Measurements from ENCODE around the gene DCLK1.

DCLK1 gene

DNA sequence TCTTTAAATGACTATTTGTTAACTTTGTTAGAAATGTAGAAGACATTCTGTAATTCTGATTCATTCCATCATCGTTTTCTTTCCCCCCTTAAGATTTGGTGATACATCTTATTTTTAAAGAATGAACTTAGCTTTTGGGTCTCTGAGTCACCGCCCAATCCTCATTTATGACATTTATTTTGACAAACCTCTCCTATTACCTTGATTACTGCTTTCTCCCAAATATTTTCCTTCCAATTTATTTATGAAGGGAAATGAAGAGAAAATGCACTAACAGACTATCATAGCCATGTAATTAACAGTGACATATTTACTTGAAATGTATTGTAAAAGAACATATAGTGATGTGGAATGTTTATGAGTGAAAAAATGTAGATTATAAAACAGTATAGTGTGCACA, 241.6 kb downstream of the DCLK1 start:
- no peak for DNase-seq

DNA sequence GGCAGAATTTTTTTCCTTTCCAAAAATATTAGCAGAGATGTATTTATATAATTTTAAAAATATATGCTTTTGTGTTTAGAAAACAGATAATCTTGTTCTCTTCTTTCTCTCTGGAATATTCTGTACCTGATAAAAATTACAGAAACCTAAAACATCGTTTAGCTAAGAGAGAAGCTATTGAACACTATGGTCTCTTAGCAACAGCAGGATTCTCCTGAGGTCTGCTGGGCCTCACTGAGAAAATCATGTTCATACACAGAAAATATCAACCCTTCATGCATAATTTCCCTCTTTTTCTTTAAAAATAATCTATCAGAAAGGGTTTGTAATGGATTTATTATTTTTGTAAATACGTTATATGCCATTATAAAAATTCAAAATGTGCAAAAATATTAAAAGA, 242.2 kb downstream of the DCLK1 start:
- no peak for DNase-seq

DNA sequence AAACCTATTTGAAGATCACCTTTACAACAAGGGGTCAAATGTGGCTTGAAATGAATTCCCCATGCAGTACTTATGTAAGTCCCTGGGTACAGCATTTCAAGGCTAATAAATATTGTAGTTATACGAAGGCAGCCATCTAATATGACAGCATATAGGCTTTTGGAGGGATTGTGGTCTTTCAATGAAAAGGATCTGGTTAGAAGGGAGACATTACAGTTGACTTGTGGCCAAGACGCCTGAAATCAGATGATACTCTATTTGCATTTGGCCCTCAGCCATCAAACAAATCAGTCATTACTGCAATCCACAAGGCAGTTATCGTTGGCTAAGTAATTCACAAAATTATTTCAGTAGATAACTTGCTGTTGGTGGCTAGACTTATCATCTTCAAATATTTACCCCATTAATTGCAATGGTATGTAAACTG, 242.7 kb downstream of the DCLK1 start:
- no peak for DNase-seq

DNA sequence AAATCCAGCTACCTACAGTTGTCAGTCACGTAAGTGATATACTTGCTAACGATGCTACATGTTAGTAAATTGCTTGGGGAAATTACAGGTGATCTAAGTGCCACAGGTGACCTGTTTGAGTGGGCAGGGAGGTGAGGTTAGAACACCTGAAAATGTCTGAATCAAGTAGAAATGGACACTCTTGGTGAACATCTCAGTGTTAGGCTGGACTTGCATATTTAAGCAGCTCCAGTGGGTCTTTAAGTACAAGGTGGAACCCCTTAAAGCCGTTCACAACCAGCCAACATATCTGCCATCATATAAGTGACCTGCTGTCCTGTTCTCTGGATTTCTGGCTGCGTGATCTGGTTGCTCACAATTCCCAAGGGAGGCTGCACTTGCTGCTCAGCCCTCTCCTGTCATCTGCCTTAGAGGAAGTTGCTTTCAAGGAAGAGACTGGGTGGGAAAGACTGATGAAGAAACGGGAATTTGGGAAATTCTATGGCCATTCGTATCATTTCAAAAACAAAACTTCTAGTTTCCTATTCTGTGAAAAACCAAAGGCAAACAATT, 244.0 kb downstream of the DCLK1 start:
- no peak for DNase-seq

DNA sequence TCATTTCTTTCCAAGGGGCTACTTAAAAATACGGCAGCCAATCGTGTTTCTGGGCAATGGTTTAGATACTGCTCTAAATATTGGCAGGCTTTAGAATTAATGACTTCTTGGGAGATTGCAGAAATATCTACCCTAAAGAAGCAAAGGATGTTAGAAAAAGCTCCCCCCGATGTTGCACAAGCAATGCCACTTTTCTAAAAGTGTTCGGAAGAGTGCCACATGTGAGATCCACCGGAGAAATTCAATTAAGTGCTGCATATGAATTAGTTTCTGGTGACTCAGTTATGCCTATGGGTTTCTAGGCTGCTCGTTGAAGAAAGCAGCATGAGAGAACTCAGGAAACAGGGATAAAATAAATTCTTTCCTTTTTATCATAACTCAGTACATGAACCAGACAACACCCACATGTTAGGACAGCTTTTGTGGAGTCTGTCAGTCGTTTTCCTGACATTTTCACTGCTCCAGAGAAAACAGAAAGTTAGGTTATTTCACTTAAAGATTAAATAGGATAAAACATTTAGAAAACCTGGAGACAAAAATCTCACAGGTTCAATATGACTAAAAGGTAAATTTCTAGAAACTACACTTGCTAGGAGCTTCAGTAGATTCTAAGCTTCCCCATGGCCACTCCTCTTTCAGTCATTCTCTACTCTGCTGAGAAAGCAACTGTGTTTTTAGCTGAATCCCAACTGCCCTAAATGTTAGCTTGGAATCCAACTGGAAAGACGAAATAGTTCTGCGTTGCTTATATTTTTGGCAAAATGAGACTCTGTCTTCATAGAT, 244.7 kb downstream of the DCLK1 start:
- DNase-seq, result no peak

DNA sequence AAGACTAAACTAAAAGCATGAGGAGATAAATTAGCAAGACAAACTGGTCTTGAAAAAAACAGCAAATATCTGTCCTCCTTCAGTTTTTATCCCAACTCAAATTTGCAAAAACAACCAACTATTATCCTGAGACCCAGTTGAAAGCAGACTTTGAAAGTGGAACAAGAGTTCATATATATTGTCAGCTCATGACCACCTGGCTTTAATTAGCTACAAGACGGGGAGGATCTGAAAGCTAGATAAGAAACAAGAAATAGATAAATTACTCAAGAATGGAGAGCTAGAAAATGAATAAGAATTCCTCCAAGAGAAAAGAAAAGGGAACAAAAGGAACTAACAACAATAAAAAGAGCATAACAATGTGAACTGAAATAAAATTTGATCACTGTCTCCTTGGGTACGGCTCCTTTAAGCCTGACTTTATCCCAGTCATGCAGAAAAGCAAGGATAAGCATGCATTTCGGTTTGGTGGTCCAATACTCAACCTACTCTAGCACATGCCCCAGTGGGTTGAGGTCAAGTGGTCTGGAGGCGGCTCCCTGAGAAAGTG, 246.9 kb downstream of the DCLK1 start:
- no peak for DNase-seq

DNA sequence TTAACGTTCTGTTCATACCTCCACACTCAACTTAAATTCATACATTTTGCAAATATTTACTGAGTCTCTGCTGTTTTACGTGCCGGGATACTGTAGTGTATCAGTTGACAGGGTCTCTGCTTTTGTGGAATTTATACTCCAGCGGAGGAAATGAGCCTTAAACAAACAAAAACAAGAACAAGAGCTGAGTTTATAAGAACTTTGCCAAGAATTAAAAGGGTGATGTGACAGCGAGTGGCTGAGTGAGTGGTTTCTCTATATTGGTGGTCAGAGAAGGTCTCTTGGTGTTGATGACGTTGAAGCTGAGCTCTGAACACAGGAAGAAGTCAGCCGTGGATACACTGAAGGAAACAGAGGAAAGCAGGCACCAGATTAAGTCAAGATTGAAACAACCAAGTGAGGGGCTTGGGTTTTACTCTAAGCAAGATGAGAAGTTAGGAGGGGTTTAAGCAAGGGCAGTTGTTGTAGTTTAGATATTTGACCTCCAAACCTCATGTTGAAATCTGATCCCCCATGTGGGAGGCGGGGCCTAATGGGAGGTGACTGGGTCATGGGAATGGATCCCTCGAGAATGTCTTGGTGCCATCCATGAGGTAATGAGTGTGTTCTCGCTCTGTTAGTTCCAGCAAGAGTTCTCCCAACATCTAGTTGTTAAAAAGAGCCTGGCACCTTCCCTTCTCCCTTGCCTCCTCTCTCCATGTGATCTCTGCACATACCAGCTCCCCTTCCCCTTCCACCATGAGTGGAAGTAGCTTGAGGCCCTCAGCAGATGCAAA, 248.3 kb downstream of the DCLK1 start:
- DNase-seq, result no peak

DNA sequence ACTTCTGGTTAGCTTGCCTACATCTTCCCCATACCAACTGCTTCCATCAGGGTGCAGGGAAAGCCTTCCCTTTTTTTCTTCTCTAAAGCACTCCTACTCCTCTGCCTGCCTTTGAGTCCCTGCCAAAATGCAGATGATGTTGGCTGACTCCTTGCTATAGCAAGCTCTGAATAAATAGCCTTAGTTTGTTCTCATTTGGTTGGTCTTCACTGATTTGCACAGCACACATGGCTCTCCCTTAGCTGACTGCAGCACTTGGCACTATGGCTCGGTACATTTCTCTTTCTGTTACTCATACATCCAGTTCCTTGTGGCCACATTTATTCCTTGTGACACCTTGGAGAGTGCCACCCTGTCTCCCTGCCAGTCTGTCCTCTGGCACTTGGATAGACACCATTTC, 249.8 kb downstream of the DCLK1 start:
- DNase-seq, result no peak

DNA sequence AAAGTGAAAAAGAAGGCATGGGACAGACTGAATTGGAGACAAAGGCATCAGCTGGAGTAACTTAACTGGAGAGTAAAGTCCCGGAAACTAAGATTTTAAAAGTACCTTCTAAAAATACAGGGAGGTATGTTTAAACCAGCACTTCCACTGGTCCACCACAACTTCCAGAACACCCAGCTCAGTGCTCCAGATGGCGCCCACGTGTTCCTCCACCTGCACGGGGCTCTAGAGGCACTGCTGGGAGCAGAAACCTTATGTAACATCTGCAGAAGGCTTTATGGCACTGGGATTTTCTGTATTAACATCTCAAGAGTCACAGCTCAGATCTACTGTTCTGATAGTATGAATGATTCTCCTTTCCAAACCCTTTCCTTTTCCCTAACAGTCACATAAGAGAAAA, 252.1 kb downstream of the DCLK1 start:
- no peak for DNase-seq

DNA sequence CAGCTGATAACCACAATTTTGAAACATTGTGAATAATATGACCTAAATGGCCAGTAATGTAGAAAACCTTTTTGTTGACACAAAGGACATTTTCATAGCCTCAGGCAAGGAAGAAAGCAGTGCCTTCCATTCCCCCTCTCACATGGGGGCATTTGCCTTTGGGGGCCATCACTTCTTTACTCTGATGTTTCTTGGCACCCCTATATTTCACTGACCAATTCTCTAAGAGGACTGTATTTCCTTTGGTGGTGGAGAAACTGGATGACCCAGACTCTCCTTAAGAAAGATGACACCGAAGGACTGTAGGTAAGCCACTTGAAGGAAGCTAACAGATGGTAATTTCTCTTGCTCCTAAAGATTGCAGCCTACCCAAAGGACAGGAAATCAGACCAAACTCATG, 254.6 kb downstream of the DCLK1 start:
- DNase-seq, result no peak

DNA sequence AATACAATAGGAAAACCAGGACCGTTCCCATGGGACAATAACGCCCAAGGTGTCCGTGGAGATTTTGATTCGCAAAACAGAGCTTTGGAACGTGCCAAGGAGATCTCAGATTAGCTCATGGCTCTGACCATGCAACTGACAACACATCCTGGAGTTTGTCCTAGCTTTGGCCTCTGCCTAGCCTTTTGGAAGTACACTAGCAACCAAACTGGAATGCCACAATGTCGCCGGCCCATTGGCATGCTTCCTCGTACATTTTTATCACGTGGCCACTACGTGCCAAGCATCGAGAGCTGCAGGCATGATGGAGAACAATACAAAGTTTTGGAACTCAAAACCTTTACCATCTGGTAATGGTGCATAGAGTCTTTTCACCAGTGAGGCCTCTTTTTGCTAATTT, 256.5 kb downstream of the DCLK1 start:
- DNase-seq, result no peak

DNA sequence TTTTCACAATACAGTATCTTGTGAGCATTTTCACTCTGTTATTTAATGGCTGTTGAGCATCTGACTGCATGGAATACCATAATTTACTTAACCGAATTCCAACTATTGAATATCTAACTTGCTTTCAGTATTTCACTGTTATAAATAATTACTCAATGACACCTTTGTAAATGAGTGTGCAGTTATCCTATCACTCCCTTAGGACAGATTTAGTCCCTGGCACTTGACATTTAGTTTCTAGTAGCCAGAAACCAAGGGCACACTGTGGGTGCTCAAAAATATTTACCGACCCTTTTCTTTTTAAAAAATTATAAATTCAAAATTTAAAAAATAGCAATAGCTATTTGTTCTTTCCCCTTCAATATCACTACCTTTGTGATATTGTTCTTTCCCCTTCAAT, 258.8 kb downstream of the DCLK1 start:
- no peak for DNase-seq

DNA sequence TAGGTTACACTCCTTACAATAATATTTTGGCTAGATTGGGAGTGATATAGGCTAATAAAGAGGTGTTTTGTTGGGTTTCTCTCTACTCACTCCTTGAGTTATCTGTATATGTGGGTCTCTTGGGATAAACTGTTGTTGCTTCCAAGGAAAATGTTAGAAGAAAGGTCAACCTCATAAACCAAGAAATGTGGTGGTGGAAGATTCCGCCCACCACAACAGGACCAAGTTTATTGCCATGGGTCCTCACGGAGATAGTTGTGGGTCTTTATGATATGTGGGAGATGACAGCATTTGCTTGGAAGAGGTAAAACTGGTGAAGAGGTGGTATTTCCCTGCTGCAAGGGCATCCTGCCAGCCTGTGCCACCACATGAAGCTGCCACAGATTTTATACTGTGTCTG, 259.6 kb downstream of the DCLK1 start:
- no peak for DNase-seq

DNA sequence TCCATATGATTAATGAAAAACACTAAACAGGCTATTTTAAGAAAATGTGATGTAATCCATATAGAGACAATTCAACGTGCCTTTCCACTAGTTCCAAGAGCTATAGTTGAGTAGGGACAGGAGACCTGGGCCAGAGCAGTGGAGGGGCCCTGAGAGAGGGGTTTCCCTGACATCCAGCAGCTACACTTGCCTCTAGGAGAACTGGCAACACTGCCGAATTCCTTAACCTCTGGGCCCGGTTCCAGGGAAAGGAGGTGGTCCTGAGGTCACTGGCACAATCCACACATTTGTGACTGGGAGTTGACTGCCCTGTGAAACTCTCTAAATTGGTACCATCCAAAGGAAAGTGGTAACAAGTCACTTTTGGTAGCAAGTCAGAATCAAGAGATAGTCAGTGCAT, 264.4 kb downstream of the DCLK1 start:
- no peak for DNase-seq

DNA sequence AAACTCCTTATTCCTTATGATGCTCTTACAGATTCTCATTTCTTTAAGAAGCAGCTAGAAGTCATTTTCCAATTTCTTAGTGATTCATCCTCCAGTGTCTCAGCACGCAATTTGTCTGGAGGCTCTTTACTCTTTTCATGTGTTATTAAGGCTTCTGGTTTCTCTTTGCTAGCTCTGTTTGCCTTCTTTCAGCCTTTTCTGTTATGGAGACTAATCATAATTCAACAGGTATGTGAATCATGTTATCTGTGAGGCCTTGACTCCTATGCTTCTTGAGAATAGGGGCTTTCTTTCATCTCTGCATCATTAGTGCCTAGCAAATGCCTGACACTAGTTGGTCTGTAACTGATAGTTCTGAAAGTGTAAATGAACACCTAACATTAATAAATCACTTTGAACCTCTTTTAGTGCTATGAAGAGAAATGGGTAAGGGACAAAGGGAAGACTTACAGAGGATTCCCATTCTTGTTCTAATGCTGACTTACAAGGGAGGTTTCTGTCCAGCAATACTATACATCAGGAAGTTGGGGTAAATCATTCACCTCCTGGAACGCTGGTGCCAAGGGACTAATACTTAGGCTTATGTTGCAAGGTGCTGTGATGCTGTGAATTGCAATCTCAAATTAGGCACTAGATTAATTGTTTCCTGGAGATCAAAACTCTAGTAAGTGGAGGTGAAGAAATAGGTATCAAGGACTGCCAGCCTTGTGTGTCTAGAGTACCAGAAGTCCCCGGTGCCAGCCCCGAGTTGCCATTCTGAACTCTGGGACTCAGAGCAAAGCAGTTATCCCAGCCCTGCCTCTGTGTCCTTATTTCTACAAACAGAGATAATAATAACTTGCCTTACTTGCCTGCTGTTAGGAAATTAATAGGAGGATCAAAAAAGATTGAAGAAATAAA, 265.6 kb downstream of the DCLK1 start:
- DNase-seq, result no peak

DNA sequence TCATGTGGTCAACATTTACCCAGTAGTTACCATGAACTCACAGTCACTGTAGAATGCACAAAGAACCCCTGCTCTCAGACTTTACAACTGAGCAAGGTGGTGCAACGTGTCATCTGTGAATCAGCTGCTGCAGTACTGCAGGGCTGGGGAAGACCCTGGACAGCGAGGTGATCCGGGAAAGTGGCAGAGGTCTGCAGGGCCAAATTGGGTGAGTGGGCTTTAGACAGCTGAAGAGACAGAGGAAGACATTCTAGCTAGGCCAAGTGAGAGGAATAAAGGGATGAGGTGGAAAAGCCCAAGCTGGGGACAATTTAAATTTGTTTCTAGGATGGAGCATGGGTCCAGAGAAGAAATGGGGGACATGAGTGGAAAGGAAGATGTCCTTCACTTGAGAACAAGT, 270.5 kb downstream of the DCLK1 start:
- no peak for DNase-seq

DNA sequence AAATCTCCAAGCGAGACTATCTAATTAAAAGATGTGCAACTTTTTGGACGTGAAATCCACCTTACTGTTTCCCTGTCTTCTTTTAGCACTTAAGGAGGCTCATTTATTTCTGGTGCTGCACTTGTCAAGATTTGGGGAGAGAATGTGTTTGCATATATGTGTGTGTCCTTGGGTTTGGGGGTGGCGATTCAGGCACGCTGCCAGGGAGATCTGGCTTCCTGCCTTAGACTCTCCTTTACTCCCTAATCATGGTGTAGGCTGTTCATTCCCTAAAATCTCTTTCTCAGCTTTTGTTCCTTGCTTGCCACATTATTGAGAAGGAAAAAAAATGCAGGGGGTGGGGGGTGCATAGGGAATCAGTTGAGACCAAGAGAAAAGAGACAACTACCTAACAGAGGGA, 271.2 kb downstream of the DCLK1 start:
- no peak for DNase-seq

DNA sequence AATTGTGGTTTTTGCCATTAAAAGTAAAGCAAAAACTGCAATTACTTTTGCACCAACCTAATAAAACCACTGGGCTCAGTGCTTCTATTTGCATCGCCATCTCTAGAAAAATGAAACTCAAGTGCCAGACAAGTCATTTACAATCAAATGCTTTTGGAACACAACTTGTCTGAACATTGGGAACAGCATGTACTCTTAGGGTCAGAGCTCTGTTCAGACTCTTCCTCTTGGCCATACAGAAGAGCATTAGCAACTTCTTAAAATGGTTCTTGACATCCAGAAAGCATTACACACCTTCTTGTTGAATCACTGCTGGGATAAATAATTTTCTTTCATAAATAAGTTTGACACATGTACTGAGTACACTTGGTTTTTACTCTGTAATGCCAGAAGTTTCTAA, 272.5 kb downstream of the DCLK1 start:
- no peak for DNase-seq

DNA sequence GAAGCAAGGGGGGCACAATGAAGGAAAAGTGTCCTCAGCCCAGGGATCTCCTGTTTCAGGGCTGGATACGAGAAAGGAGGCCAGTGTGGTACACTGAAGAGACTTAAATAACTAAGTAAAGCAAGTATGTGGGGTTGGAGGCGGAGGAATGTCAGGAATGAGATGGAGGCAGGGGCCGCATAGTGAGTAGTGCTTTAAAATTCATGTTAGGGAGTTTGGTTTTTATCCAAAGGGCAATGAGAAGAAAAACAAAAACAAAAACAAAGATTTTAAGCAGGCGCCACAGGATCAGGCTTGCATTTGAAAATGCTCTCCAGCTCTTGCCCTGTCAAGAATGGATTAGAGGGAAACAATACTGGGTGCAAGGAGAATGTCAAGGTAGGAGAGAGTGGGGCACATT, 273.4 kb downstream of the DCLK1 start:
- no peak for DNase-seq

DNA sequence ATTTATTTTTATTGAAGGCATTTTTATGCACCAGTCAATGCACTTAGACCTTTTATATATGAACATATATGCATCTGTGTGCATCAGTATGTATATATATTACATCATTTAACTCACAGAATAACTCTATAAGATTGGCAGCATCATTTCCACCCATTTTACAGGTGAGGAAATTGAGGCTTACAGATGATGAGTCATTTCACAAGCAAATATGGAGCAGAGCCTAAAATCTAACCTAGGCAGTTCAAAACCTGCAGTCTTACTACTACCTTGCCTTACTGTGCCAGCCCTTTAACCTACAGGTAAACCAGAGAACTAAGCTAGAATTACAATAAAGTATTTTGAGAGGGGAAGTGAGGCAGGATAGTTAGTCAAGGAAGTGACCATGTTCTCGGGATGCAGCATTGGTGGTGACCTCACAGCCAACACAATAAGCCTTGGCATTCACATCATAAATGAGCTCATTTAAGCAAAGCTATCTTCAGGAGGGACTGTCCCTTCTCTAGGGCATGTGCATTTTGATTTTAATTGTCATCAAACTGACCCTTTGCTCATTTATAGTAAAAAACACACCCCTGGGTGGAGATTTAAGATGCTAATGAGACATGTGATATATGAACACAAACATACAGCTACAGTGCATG, 274.3 kb downstream of the DCLK1 start:
- DNase-seq, result no peak

DNA sequence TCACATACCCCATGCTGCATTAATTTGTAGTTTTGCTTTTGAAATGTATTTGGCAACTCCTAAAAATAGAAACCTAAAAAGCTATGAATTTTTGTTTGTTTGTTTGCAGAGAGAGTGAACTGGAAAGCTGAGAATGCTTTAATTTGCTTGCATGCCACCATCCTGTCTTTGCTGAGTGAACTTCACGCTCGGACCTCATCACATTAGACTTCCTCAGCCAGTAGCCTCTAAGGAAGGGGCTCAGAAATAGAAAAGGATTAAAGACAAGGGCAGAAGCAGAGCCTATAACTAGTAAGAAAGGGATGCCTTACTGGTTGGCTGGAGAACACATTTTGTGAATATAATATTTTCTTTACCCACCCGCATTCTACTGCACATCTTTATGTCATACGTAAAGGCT, 275.1 kb downstream of the DCLK1 start:
- no peak for DNase-seq

DNA sequence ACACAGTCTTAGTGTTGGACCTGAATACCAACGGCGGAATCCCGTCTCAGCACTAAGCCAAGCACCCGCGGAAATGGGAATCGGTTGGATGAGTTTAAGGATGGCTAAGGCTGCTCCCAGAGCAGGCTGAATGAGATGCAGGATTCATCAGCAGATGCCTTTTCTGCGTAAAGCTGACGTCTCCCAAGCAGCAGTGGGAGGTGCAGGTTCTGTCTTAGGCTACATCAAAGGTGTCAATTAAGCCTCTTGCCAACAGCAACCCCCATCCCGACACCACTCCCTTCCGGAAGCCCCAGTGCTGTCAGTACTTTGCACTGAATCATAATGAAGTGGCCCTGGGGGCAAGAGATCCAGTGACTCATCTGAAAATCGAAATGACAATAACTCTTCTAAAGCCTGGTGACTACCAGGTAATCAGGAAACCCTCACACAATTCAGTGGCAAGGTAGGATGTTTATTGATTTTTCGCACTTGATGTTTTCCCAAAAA, 275.6 kb downstream of the DCLK1 start:
- no peak for DNase-seq

Data from activated CD8-positive, alpha-beta memory T cell treated with anti-CD3 and anti-CD28 coated beads, Interleukin-2, amount 50 U/mL, for 48 hours (primary cell).